Left lung (tissue), 10 donors: Measurements from ENCODE around the gene FNDC10. TPM values are rescaled to one million over a fixed set of nuclear protein-coding genes. Genes with fewer than 3 reads are reported as not detected.

Experiments
- ATAC-seq: fragments of 200-7000 bp; cut with Tn5 transposase; one replicate; pipeline ENCODE4 v1.9.1; 2020; ENCODE audit warnings: moderate library complexity
- DNase-seq, 4 donors: peaks; one replicate each; pipeline ENCODE4 v3.0.0-alpha.2; 2013 to 2020
- H3K27ac ChIP-seq, 2 donors: fragments of 200-600 bp; sonication (generic) in 1 of 2; one replicate each; pipeline versions ENCODE4 v1.5.0 to v1.8.0; 2020 to 2021
- H3K27me3 ChIP-seq, 2 donors: fragments of 200-600 bp; sonication (generic) in 1 of 2; one replicate each; pipeline versions ENCODE4 v1.5.0 to v1.8.0; 2020 to 2021
- H3K36me3 ChIP-seq, 2 donors: fragments of 200-600 bp; sonication (generic) in 1 of 2; one replicate each; pipeline versions ENCODE4 v1.5.0 to v1.8.0; 2020 to 2021
- H3K4me1 ChIP-seq, 2 donors: fragments of 200-600 bp; one replicate each; pipeline ENCODE4 v1.8.0; 2021
- H3K4me3 ChIP-seq, 2 donors: fragments of 200-600 bp; sonication (generic) in 1 of 2; one replicate each; pipeline versions ENCODE4 v1.5.0 to v1.8.0; 2020 to 2021; ENCODE audit warnings: mild to moderate bottlenecking in 1 of 2
- H3K9me3 ChIP-seq, 2 donors: fragments of 200-600 bp; sonication (generic) in 1 of 2; one replicate each; pipeline versions ENCODE4 v1.5.0 to v1.8.0; 2020 to 2021
- CTCF ChIP-seq, 2 donors: fragments of 200-600 bp; sonication (generic) in 1 of 2; IDR thresholded peaks; one replicate each; pipeline versions ENCODE4 v1.5.0 to v1.8.0; 2021; ENCODE audit warnings: antibody characterized with exemption in 2 of 2
- intact Hi-C, 2 donors: fragments of 100-400 bp; cut with DNase I; formaldehyde crosslinking; loops; one replicate each; pipeline versions ENCODE4 v1.11.2 to v1.14.2; 2022
- polyA plus RNA-seq, 6 donors: library from polyadenylated mRNA; unstranded; fragments of 120-200 nt; gene quantifications; one replicate each; pipeline ENCODE4 v1.2.1, GENCODE V29; 2013; ENCODE audit not compliant: insufficient read length in 6 of 6
- total RNA-seq, 2 donors: library from RNA; stranded (reverse); fragmentation: NEBNext Ultra II Directional; extraction: Animal tissue kit (Norgen Biotek cat#: 25700); gene quantifications; one replicate each; pipeline ENCODE4 v1.2.1, GENCODE V29; 2021
- donor health status: DM: no; HTN: yes; CAD: no.
- donor health status: DM: no; HTN: no; CAD: no.

FNDC10 gene
- total and polyA plus RNA-seq, 8 donors = 1.2 to 12.2 (median 2.3) TPM

- Histone ChIP-seq H3K36me3 (no peaks in the 10 kb centered on the region), H3K27ac (no peak overlapping the region), H3K27me3 (peaks cover 6 to 34% of the 10 kb centered on the region in 2 donors), H3K9me3 (no peaks in the 10 kb centered on the region), H3K4me1 (peaks cover 0 to 11% of the 10 kb centered on the region in 2 donors), H3K4me3 (no peak overlapping the region)
- peak in 1 of 4 donors; percentile 73 for DNase-seq
- intact Hi-C loops = no loop called here
- ATAC-seq = no peak
- no peak for TF ChIP-seq CTCF (IDR thresholded peaks at IDR 0.05)
These were observed 5.9 kb downstream of the FNDC10 start for GRCh38 chr1:1593834-1594601.

- Histone ChIP-seq H3K9me3 (no peaks in the 10 kb centered on the region), H3K36me3 (no peaks in the 10 kb centered on the region), H3K4me3 (no peak overlapping the region), H3K27me3 (peaks cover 0 to 20% of the 10 kb centered on the region in 2 donors), H3K4me1 (no peaks in the 10 kb centered on the region), H3K27ac (no peak overlapping the region)
- DNase-seq (peak in 1 of 4 donors; percentile 39), ATAC-seq (no peak)
- intact Hi-C loops = no loop called here
- TF ChIP-seq CTCF (IDR thresholded peaks at IDR 0.05) = no peak
These were observed 8.5 kb downstream of the FNDC10 start for GRCh38 chr1:1591452-1591851.

GRCh38 chr1:1583347-1584010 lies 16.5 kb downstream of the FNDC10 start:
- ATAC-seq = no peak
- no peak for DNase-seq

GRCh38 chr1:1582585-1583346 lies 17.2 kb downstream of the FNDC10 start:
- Histone ChIP-seq H3K9me3 (no peaks in the 10 kb centered on the region), H3K36me3 (no peaks in the 10 kb centered on the region), H3K27me3 (peaks cover 0 to 69% of the 10 kb centered on the region in 2 donors), H3K4me1 (no peaks in the 10 kb centered on the region), H3K4me3 (no peak overlapping the region), H3K27ac (no peak overlapping the region)
- no peak for TF ChIP-seq CTCF (IDR thresholded peaks at IDR 0.05)
- intact Hi-C loops = no loop called here
- DNase-seq (peak in 1 of 4 donors; percentile 3), ATAC-seq (no peak)

More at GRCh38 chr1:1583347-1584010, 16.5 kb downstream of the FNDC10 start:
- intact Hi-C loops = no loop called here
- H3K27me3 ChIP-seq = peaks cover 0 to 69% of the 10 kb centered on the region in 2 donors
- no peaks in the 10 kb centered on the region for H3K9me3 ChIP-seq
- H3K27ac ChIP-seq = no peak overlapping the region
- no peak overlapping the region for H3K4me3 ChIP-seq
- H3K4me1 ChIP-seq = no peaks in the 10 kb centered on the region
- TF ChIP-seq CTCF (IDR thresholded peaks at IDR 0.05) = no peak
- no peaks in the 10 kb centered on the region for H3K36me3 ChIP-seq
